HG02840 (cell line): ENCODE results near the gene IL18R1.
"Not testable (repeated sequence)": the region's sequence is repeated elsewhere in the genome, so short reads cannot be mapped to it uniquely, and the experiment has no call there.

Experiments used
- ATAC-seq: cut with Tn5 transposase; IDR thresholded peaks from one replicate; pipeline ENCODE4 v1.9.1; 2021; ENCODE audit warnings: mild to moderate bottlenecking, moderate library complexity, moderate number of reproducible peaks; ENCODE audit not compliant: unreplicated experiment, low FRiP score

IL18R1 gene, protein sequence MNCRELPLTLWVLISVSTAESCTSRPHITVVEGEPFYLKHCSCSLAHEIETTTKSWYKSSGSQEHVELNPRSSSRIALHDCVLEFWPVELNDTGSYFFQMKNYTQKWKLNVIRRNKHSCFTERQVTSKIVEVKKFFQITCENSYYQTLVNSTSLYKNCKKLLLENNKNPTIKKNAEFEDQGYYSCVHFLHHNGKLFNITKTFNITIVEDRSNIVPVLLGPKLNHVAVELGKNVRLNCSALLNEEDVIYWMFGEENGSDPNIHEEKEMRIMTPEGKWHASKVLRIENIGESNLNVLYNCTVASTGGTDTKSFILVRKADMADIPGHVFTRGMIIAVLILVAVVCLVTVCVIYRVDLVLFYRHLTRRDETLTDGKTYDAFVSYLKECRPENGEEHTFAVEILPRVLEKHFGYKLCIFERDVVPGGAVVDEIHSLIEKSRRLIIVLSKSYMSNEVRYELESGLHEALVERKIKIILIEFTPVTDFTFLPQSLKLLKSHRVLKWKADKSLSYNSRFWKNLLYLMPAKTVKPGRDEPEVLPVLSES

DNA sequence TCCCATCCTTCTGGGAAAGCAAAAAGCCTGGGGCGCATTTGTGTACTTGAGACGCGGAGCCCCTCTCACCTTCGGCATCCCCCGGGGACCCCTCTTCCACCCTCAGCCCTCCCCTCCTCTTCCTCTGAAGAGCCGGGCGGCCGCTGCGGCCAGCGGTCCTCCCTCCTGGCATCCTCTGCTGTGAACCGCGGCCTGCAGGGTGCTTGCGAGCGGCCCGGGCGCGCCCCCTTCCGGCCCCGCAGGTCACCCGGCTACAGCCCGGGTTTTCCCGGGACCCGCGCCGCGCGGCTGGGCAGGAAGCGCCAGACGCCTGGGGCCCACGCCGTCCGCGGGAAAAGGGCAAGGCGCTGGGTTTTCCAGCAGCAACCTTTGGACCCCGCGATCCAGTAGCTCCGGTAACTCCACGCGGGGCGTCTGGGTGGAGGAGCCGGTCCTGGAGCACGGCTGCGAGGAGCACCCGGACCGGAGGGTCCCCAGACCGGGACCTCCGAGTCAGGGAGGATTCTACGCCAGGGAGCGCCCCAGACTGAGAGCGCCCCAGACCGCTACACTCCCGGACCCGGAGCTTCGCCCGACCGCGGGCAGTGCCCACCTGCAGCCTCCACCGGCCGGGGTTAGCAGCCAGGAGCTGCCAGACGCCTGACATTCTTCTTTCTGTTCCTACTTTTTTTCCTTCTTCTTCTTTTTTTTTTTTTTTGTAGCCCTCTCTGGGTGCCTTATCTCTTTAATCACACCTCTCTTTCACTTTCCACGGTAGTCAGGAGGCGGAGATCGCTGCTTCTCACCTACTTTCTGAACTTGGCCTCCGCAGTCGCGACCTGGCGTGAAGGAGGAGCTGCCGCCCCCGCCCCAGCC, at the start of gene IL18R1:
Gene IL18R1 (plus strand): TSS at position 271 of the 855 bp plus-strand sequence. CDS start 6,865 bp downstream, outside the sequence.
- peak; percentile 89 for ATAC-seq

DNA sequence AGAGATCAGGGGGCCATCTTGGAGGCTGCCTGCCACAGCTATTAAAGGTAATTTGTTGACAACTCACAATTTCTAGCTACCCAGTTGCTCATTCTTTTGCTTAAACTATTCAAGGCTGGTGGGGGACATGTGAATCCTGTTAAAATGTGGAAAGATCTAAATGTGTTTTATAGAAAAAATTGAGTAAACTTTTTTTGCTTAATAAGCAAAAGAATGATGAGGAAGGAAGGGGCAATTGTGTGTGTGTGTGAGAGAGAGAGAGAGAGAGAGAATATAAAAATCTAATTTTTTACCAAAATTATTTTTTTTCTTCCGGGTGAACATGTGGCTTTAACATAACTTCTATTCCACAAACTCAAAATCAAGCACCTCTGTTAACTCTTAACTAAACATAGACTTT, 49.5 kb upstream of the IL18R1 start:
- no peak for ATAC-seq

DNA sequence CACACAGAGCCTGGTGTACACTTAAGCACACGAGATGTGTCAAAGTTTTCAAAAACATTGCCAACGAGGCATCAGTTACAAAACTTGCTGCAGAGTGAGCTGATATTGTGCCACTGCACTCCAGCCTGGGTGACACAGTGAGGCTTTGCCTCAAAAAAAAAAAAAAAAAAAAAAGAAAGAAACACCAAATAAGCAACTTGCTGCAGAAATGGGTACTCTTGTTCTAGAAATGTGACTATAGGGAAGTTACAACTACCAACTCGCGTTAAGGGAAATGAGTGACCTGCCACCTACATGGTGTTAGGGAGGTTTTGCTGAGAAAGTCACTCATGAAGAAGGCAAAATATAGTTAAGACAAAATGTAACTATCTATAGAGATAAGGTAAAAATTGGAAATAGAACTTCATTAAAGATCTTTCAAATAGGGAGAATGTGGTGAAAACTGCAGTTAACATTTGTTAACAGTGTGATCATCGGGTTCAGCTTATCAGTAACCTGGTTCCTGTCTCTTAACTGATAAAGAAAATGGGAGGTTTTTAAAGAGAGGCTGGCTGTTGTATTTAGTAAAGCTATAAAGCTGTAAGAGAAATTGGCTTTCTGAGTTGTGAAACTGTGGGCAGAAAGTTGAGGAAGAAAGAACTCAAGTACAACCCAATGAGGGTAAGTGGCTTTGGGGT, 44.5 kb upstream of the IL18R1 start, which contains the start of gene IL1RL1:
Gene IL1RL1 (plus strand): TSS at position 600 of the 677 bp plus-strand sequence. CDS start 26,702 bp downstream, outside the sequence.
- no peak for ATAC-seq

DNA sequence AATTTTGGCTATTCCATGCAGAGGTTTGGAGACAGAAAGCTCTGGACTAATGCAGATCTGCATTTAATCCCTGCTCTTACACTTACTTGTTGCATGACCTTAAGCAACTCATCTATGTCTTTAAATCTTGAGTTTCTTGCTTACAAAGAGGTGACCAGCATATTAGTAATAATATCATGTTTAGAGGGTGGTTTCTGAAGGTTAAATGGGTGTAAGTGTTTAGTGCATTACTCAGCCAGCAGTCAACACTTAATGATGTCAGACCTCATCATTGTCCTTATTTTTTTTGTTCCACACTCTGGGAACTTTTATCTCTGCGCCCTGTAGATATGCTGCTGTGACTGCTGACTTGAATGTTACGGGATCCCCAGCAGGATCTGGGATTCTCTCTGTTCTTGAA, 42.6 kb upstream of the IL18R1 start:
- ATAC-seq = no peak

- ATAC-seq = no peak
Observed at GRCh38 chr2:102313471-102313870, 42.1 kb upstream of the IL18R1 start.

GRCh38 chr2:102313950-102314349, 41.6 kb upstream of the IL18R1 start:
- no peak for ATAC-seq

DNA sequence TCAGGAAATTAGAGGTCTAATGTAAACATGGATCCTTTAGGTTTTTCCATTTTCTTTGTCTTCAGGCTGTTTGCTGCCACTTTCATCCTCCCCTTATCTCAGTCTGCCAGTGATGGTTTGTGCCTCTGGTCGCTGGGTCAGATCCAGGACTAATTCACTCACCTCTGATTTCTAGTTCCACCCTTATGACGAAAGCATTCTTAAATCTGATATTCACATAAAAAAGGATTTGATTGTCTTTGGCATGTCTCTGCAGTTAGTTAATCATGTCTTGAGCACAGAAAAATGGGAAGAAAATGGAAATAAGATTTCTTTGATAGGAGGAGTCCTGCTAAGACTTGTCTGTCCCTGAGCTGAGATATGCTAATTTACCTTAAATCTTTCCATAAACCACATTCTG, 39.7 kb upstream of the IL18R1 start:
- ATAC-seq = no peak

DNA sequence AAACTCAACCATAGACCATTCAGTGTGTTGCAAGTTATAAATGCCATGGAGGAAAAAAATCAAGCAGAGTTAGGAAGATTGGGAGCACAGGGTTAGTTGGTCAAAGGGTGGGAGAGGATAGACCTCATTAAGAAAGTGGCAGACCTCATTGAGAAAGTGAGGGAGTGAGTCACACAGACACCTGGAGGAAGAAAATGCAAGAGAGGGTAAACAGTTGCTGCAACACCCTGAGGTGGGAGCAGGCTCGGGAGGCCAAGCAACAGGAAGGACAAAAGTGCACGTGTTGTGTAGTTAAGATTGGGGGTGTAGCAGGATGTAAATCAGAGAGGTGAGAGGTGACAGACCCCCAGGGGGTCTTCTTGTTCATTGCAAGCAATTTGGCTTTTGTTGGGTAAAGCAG, 37.9 kb upstream of the IL18R1 start:
- no peak for ATAC-seq

DNA sequence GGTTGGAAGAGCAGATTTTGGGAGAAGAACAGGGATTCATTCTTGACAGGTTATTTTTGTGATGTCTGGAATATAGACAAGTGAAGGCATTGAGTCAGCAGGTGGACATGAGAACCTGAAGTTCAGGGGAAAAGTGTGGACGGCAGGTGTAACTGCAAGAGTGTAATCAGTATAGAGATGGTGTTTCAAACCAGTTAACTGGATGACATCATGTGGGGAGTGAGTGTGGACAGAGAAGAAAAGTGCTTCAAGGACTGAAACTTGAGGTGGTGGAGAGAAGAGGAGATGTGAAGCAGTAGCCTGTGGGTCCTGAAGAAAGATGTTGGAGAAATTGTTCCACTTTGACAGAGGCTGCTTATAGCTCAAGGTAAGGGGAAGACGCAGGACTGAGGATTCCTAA, 37.2 kb upstream of the IL18R1 start:
- no peak for ATAC-seq

DNA sequence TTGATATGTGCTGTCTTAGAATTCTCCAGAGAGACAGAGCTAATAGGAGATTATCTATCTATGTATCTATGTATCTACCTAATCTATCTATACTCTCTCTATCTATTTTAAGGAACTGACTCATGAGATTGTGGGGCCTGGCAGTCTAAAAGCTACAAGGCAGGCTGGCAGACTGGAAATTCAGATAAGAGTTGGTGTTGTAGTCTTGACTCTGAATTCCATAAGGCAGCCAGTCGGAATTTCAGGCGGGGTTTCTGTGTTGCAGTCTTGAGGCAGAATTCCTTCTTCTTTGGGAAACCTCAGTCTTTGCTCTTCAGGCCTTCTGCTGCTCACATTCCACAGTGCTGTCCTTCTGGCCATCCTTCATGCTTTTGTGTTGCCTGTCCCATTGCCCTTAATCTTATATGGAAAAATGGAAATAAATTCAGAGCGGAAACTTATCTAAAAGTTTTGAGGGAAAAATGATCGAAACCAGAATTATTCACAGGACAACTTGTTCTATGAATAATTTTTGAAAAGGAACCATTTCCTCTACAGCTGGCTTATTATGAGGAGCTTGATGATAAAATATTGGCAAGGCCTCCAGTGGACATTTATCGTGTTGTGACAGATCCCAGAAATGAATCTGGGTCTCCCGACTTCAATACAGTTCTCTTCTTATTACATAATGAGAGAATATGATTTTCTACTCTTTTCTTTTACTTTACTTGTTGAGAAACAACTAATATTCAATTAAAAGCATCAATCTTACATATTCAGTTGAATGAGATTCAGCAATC, 33.5 kb upstream of the IL18R1 start:
- no peak for ATAC-seq

GRCh38 chr2:102324914-102325313, 30.7 kb upstream of the IL18R1 start:
- ATAC-seq = not testable (repeated sequence)

GRCh38 chr2:102331311-102331980, 24.1 kb upstream of the IL18R1 start:
- ATAC-seq = no peak

GRCh38 chr2:102334486-102334885, 21.1 kb upstream of the IL18R1 start:
- ATAC-seq = no peak

DNA sequence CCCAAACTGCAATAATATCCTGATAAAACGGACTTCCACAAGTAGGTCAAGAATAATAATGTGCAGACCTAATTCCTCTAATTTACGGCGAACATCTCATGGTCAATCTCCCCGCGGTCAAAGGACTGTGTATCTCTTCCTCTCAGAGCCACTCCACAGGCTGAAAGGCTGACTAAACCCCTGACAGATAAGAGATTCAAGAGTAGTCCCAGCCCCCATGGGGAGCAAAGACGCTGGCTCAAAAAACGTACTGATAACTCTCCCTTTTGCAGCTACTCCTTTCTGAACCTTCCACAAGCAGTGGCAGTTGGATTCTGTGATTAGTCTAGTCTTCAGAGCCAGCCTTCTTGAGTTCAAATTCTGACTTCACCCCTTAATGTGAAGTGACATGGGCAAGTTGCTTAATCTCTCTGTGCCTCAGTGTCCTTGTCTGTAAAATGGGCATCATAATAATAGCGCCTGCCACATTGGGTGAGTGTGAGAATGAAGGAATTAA, 19.7 kb upstream of the IL18R1 start:
- no peak for ATAC-seq

DNA sequence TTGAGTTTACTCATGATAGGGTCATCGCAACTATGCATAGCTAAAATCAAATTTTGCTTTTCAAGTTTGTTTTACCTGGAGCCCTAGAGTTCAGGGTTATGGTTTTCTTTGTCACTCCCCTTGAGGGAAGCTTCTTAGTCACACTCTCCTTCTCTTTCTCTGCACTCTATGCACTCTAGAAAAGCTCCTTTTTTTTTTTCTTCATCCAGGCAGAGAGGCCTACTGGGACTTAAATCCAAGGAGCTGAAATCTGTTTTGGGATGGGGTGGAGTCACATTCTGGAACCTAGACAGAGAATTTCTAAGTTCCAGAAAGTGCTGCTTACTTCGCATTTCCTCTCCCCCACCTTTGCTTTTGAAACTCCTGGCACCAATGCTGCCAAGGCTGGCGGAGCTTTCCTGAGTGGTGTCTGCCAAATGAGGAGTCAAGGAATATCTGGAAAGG, 19.1 kb upstream of the IL18R1 start:
- no peak for ATAC-seq

DNA sequence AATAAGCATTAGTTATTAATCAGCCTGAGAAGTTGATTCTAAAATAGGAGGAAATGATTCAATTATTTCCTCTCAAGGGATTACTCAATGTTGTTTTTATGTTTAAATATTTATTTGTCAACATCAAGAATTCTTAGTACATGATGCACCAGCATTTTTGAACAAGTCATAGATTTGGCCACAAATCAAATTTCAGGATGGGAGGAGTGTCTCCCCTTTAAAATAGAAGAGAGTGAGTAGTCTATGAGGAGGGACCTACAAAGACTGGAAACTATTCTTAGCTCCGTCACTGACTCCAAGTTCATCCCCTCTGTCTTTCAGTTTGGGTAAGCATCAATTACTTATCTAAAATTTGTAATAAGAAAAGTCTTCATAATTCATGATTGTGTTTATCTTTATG, 18.6 kb upstream of the IL18R1 start:
- no peak for ATAC-seq

DNA sequence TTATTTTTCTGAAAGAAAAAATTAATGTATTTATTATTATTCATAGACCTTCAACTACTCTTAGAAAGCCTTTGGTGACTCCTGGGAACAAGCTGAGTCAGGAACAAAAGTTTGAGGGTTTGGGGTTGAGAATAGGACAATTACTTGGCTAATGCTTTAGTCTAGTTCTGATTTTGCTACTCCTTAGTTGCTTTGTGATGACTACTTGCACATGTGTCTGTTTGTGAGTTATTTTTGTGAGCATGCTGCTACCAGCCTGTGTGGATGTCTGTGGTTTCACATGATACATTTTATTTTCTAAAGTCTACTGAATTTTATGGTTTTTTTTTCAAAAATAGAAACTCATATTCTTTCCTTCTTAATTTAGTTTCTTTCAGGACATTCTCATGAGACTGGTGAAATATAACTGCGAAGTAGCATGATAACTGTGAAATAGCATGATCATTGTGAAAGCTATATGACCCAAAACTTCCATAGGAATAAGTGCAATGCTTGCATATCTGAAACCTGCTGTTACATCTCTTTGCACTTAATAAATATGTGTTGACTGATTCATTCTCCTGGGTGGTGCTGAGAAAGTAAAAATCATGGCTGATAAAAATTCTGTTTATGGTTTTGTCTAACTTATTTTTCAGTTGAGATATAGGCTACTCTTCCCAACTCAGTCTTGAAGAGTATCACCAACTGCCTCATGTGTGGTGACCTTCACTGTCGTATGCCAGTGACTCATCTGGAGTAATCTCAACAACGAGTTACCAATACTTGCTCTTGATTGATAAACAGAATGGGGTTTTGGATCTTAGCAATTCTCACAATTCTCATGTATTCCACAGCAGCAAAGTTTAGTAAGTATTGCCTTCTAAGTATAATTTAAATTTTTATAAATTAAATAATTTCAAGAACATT, 17.9 kb upstream of the IL18R1 start:
- ATAC-seq = no peak

DNA sequence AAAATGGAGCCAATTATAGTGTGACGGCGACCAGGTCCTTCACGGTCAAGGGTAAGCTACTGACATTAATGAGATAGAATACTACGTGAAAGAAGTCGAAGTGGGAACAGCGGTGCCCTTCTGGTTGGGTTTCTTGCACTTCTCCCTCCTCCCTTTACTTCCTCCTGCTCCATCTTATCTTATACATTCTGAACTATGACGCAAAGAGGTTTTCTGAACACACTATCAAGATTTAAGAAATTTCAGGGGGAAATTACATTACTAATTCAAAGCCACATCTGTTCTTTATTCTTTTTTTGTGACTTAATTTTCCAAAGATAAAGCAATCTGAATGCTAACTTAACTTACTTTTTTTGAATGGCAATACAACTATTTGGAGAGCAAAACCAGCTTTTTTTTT, 14.8 kb upstream of the IL18R1 start:
- ATAC-seq = no peak
